Measurements from ENCODE around the gene NPAS2.

- TF ChIP-seq CTCF (conservative IDR thresholded peaks at IDR 0.05) (no peak), ZFX (IDR thresholded peaks at IDR 0.05) (no peak)
Measured at GRCh38 chr2:100987536-100987935, 167.6 kb downstream of the NPAS2 start.

Measured in C4-2B (cell line).